HEK293 (cell line): ENCODE results near the gene CLDN16.

ENCODE experiments used
- CTCF ChIA-PET: fragments of 350-600 bp; formaldehyde crosslinking; extraction: SDS; loops from one replicate; lab custom pipeline; 2021; ENCODE audit warnings: antibody characterized with exemption; lab: Yijun Ruan, JAX
- POLR2A ChIA-PET: fragments of 300-600 bp; formaldehyde crosslinking; extraction: SDS; loops from one replicate; lab custom pipeline; 2020; ENCODE audit warnings: antibody characterized with exemption, inconsistent platforms; lab: Yijun Ruan, JAX
- H3K27ac ChIP-seq: fragments of 200-500 bp; sonication (Bioruptor generic); 2 replicates; pipeline ENCODE4 v1.5.1; 2014; ENCODE audit warnings: low read depth, low read length, control low read depth, inconsistent platforms; ENCODE audit errors: extremely low read depth
- H3K36me3 ChIP-seq, 2 experiments: fragments of 200-500 bp in 1 of 2; sonication (Bioruptor generic) in 1 of 2; 1 replicate in 1 of 2; 2 replicates in 1 of 2; pipeline ENCODE4 v1.5.1; 2014 to 2017; ENCODE audit warnings: inconsistent platforms in 2 of 2, low read length in 2 of 2; ENCODE audit not compliant: control insufficient read depth in 2 of 2, insufficient read depth in 1 of 2
- H3K4me1 ChIP-seq: fragments of 200-500 bp; sonication (Bioruptor generic); 2 replicates; pipeline ENCODE4 v1.5.1; 2014; ENCODE audit warnings: mild to moderate bottlenecking, low read length, inconsistent platforms; ENCODE audit not compliant: control insufficient read depth, insufficient read depth
- H3K4me3 ChIP-seq: 2 replicates; pipeline ENCODE4 v1.5.1; 2011; ENCODE audit warnings: low read depth, mild to moderate bottlenecking, control low read depth, low read length, moderate library complexity
- H3K9me3 ChIP-seq: fragments of 200-500 bp; sonication (Bioruptor generic); 2 replicates; pipeline ENCODE4 v1.5.1; 2014; ENCODE audit warnings: low read depth, low read length, inconsistent platforms; ENCODE audit not compliant: control insufficient read depth, insufficient read depth
- BCL11B ChIP-seq: fragments of 450-650 bp; formaldehyde crosslinking; IDR thresholded peaks from 2 replicates; pipeline ENCODE4 v1.5.1; 2016; ENCODE audit warnings: low read depth, missing biosample characterization, missing genetic modification characterization
- BCL6B ChIP-seq: fragments of 450-650 bp; formaldehyde crosslinking; IDR thresholded peaks from 2 replicates; pipeline ENCODE4 v1.5.1; 2017; ENCODE audit warnings: missing biosample characterization, missing genetic modification characterization
- GLI2 ChIP-seq: fragments of 450-650 bp; formaldehyde crosslinking; IDR thresholded peaks from 2 replicates; pipeline ENCODE4; 2017; ENCODE audit warnings: missing biosample characterization, missing genetic modification characterization, low read depth, borderline replicate concordance
- GLI4 ChIP-seq: fragments of 450-650 bp; formaldehyde crosslinking; IDR thresholded peaks from 2 replicates; pipeline ENCODE4 v1.5.1; 2016; ENCODE audit warnings: missing biosample characterization, missing genetic modification characterization
- MEIS1 ChIP-seq: sonication (generic); formaldehyde crosslinking; IDR thresholded peaks from 2 replicates; pipeline ENCODE4 v1.8.1; 2022; ENCODE audit warnings: missing genetic modification reagents, mild to moderate bottlenecking, borderline replicate concordance
- SALL2 ChIP-seq: fragments of 450-650 bp; formaldehyde crosslinking; IDR thresholded peaks from 2 replicates; pipeline ENCODE4 v1.5.0; 2017; ENCODE audit warnings: missing biosample characterization, mild to moderate bottlenecking, missing genetic modification characterization, borderline replicate concordance
- SCRT2 ChIP-seq: fragments of 450-650 bp; formaldehyde crosslinking; IDR thresholded peaks from 2 replicates; pipeline ENCODE4 v1.5.1; 2016; ENCODE audit warnings: missing biosample characterization, missing genetic modification characterization
- YY1 ChIP-seq: fragments of 450-650 bp; formaldehyde crosslinking; IDR thresholded peaks from 2 replicates; pipeline ENCODE4 v1.5.1; 2018; ENCODE audit warnings: missing biosample characterization, missing genetic modification characterization
- ZBTB49 ChIP-seq: fragments of 450-650 bp; formaldehyde crosslinking; IDR thresholded peaks from 2 replicates; pipeline ENCODE4 v1.5.1; 2016; ENCODE audit warnings: missing biosample characterization, missing genetic modification characterization, low read depth
- ZFHX2 ChIP-seq: fragments of 450-650 bp; formaldehyde crosslinking; conservative IDR thresholded peaks from 2 replicates; pipeline ENCODE4 v1.5.1; 2016; ENCODE audit warnings: missing biosample characterization, missing genetic modification characterization
- ZNF133 ChIP-seq: fragments of 450-650 bp; formaldehyde crosslinking; IDR thresholded peaks from 2 replicates; pipeline ENCODE4 v1.5.1; 2016; ENCODE audit warnings: missing biosample characterization, missing genetic modification characterization
- ZNF146 ChIP-seq: fragments of 450-650 bp; formaldehyde crosslinking; IDR thresholded peaks from 2 replicates; pipeline ENCODE4 v1.5.1; 2016; ENCODE audit warnings: missing biosample characterization, missing genetic modification characterization
- ZNF169 ChIP-seq: fragments of 450-650 bp; formaldehyde crosslinking; IDR thresholded peaks from 2 replicates; pipeline ENCODE4 v1.5.1; 2016; ENCODE audit warnings: missing biosample characterization, missing genetic modification characterization
- ZNF404 ChIP-seq: fragments of 450-650 bp; formaldehyde crosslinking; IDR thresholded peaks from 2 replicates; pipeline ENCODE4 v1.5.1; 2017; ENCODE audit warnings: missing biosample characterization, missing genetic modification characterization
- ZNF488 ChIP-seq: fragments of 450-650 bp; formaldehyde crosslinking; IDR thresholded peaks from 2 replicates; pipeline ENCODE4 v1.5.1; 2016; ENCODE audit warnings: missing biosample characterization, missing genetic modification characterization
- ZNF510 ChIP-seq: fragments of 450-650 bp; formaldehyde crosslinking; IDR thresholded peaks from 2 replicates; pipeline ENCODE4 v1.5.1; 2018; ENCODE audit warnings: mild to moderate bottlenecking, missing genetic modification characterization, missing biosample characterization; ENCODE audit not compliant: insufficient replicate concordance
- ZNF529 ChIP-seq: fragments of 450-650 bp; formaldehyde crosslinking; IDR thresholded peaks from 2 replicates; pipeline ENCODE4 v1.5.1; 2017; ENCODE audit warnings: missing genetic modification characterization, missing biosample characterization; ENCODE audit not compliant: insufficient replicate concordance
- ZNF654 ChIP-seq: fragments of 450-650 bp; formaldehyde crosslinking; IDR thresholded peaks from 2 replicates; pipeline ENCODE4 v1.5.1; 2016; ENCODE audit warnings: low read depth, missing biosample characterization, missing genetic modification characterization
- ZNF664 ChIP-seq: fragments of 450-650 bp; formaldehyde crosslinking; IDR thresholded peaks from 2 replicates; pipeline ENCODE4 v1.5.1; 2016; ENCODE audit warnings: missing biosample characterization, missing genetic modification characterization
- ZSCAN18 ChIP-seq: fragments of 450-650 bp; formaldehyde crosslinking; IDR thresholded peaks from 2 replicates; pipeline ENCODE4 v1.5.1; 2016; ENCODE audit warnings: missing biosample characterization, missing genetic modification characterization

Gene CLDN16

GRCh38 chr3:190449801-190450200 lies 61.8 kb downstream of the CLDN16 start, which contains the start of gene TMEM207:
Gene TMEM207 (minus strand): TSS chr3:190449901. CDS start chr3:190449809, 92 bp downstream.
- POLR2A ChIA-PET: no interaction called here
- Histone ChIP-seq H3K36me3 (no peaks in the 10 kb centered on the region), H3K9me3 (no peaks in the 10 kb centered on the region), H3K4me3 (no peak within 1 kb of the TSS), H3K27ac (no peak within 1 kb of the TSS), H3K4me1 (no peaks in the 10 kb centered on the region)
- CTCF ChIA-PET: interaction anchor here (0.6 to 1.6 kb wide), 2 partner anchors 24 to 483 kb away, joined by 3 read pairs; no protein-coding TSS in a partner anchor
- TF ChIP-seq ZNF146 (tag by site-specific recombination) (no peak), BCL11B (tag by site-specific recombination) (no peak), ZNF654 (tag by site-specific recombination) (no peak), ZNF664 (tag by site-specific recombination) (no peak), BCL6B (tag by site-specific recombination) (no peak), GLI4 (tag by site-specific recombination) (no peak)

GRCh38 chr3:190455828-190456227 lies 67.9 kb downstream of the CLDN16 start:
- ChIA-PET POLR2A (no interaction called here), CTCF (no interaction called here)
- Histone ChIP-seq H3K4me1 (no peaks in the 10 kb centered on the region), H3K9me3 (no peaks in the 10 kb centered on the region), H3K4me3 (no peak overlapping the region), H3K36me3 (no peaks in the 10 kb centered on the region), H3K27ac (no peak overlapping the region)
- TF ChIP-seq YY1 (tag by site-specific recombination) (no peak), ZNF529 (no peak), ZNF169 (no peak), ZBTB49 (tag by site-specific recombination) (no peak), ZSCAN18 (tag by site-specific recombination) (no peak), ZNF510 (tag by site-specific recombination) (no peak), ZNF133 (tag by site-specific recombination) (no peak), ZNF488 (tag by site-specific recombination) (no peak), MEIS1 (no peak), SALL2 (tag by site-specific recombination) (no peak), ZFHX2 (no peak), GLI2 (tag by site-specific recombination) (no peak), SCRT2 (no peak), ZNF404 (tag by site-specific recombination) (no peak)
